Mesodermal cell (in vitro differentiated cells): ENCODE data around the gene AJUBA.

Experiments used
- H3K27ac ChIP-seq: 2 replicates; pipeline ENCODE4 v1.7.0; 2013; ENCODE audit warnings: mild to moderate bottlenecking, low read depth, low read length, moderate library complexity; ENCODE audit not compliant: severe bottlenecking
- H3K36me3 ChIP-seq: 2 replicates; pipeline ENCODE4 v1.7.1; 2013; ENCODE audit warnings: mild to moderate bottlenecking, low read length, moderate library complexity; ENCODE audit not compliant: control insufficient read depth, insufficient read depth
- H3K4me1 ChIP-seq: one replicate; pipeline ENCODE4 v1.7.1; 2013; ENCODE audit warnings: mild to moderate bottlenecking, low read length; ENCODE audit not compliant: insufficient read depth, control insufficient read depth, poor library complexity, severe bottlenecking
- H3K4me3 ChIP-seq: 2 replicates; pipeline ENCODE4 v1.7.0; 2013; ENCODE audit warnings: low read length, control low read depth, mild to moderate bottlenecking; ENCODE audit not compliant: insufficient read depth, poor library complexity, severe bottlenecking; ENCODE audit errors: extremely low read depth
- H3K9me3 ChIP-seq: 2 replicates; pipeline ENCODE4 v1.7.1; 2013; ENCODE audit warnings: mild to moderate bottlenecking, low read length, moderate library complexity; ENCODE audit not compliant: control insufficient read depth
- WGBS, 2 experiments: methylation state at CpG; one replicate each; pipeline ENCODE4 v1.1.5; 2013; ENCODE audit warnings: missing lambda C conversion rate in 2 of 2; ENCODE audit not compliant: insufficient coverage in 2 of 2; 5-methylcytosine and 5-hydroxymethylcytosine counted together

AJUBA gene

GRCh38 chr14:22929961-22930364, 52.4 kb downstream of the AJUBA start:
- peak overlapping the region; percentile 44 for H3K4me3 ChIP-seq
- peak overlapping the region; percentile 69 for H3K27ac ChIP-seq
- 25 to 27% methylated on average over 1 of the region's 2 CpGs for WGBS, 2 experiments
- peaks cover 21% of the 10 kb centered on the region for H3K36me3 ChIP-seq
- H3K9me3 ChIP-seq, result no peaks in the 10 kb centered on the region
- peaks cover 3% of the 10 kb centered on the region for H3K4me1 ChIP-seq

- H3K4me3 ChIP-seq, result peak within 1 kb of the TSS; percentile 78
- WGBS, 2 experiments, result 0% methylated on average over 30 to 48 of the region's 51 CpGs
- H3K4me1 ChIP-seq, result peaks cover 3% of the 10 kb centered on the region
- H3K36me3 ChIP-seq, result peaks cover 27% of the 10 kb centered on the region
- no peaks in the 10 kb centered on the region for H3K9me3 ChIP-seq
- H3K27ac ChIP-seq, result peak within 1 kb of the TSS; percentile 83
Observed at GRCh38 chr14:22929104-22929960, 53.0 kb downstream of the AJUBA start, which contains the start of gene PRMT5. Gene PRMT5 (minus strand): TSS chr14:22929376. CDS start chr14:22929361, 15 bp downstream.

GRCh38 chr14:22928237-22929103, 53.9 kb downstream of the AJUBA start:
- Histone ChIP-seq H3K27ac (peak overlapping the region; percentile 83), H3K9me3 (no peaks in the 10 kb centered on the region), H3K4me1 (peaks cover 3% of the 10 kb centered on the region), H3K36me3 (peaks cover 36% of the 10 kb centered on the region), H3K4me3 (peak overlapping the region; percentile 78)
- 18 to 30% methylated on average over 11 of the region's 12 CpGs for WGBS, 2 experiments

GRCh38 chr14:22926316-22926715, 56.0 kb downstream of the AJUBA start:
- Histone ChIP-seq H3K4me1 (peaks cover 9% of the 10 kb centered on the region), H3K4me3 (no peak overlapping the region), H3K9me3 (no peaks in the 10 kb centered on the region), H3K36me3 (peaks cover 56% of the 10 kb centered on the region), H3K27ac (no peak overlapping the region)
- 92 to 95% methylated on average over 2 of the region's 4 CpGs for WGBS, 2 experiments

- Histone ChIP-seq H3K4me3 (no peak overlapping the region), H3K9me3 (no peaks in the 10 kb centered on the region), H3K27ac (no peak overlapping the region), H3K36me3 (peaks cover 64% of the 10 kb centered on the region), H3K4me1 (peaks cover 9% of the 10 kb centered on the region)
- WGBS, 2 experiments, result 90 to 92% methylated on average over 7 of the region's 8 CpGs
Observed at GRCh38 chr14:22925513-22925912, 56.8 kb downstream of the AJUBA start.

- no peaks in the 10 kb centered on the region for H3K9me3 ChIP-seq
- H3K4me1 ChIP-seq, result peaks cover 9% of the 10 kb centered on the region
- H3K27ac ChIP-seq, result no peak overlapping the region
- peaks cover 72% of the 10 kb centered on the region for H3K36me3 ChIP-seq
- 100% methylated on average over 1 of the region's 5 CpGs for WGBS, 2 experiments
- no peak overlapping the region for H3K4me3 ChIP-seq
Observed at GRCh38 chr14:22923746-22924145, 58.6 kb downstream of the AJUBA start.

- Histone ChIP-seq H3K9me3 (no peaks in the 10 kb centered on the region), H3K27ac (no peak overlapping the region), H3K4me3 (no peak overlapping the region), H3K4me1 (peaks cover 9% of the 10 kb centered on the region), H3K36me3 (peaks cover 72% of the 10 kb centered on the region)
- WGBS, 2 experiments, result 95 to 100% methylated on average over 1 to 2 of the region's 2 CpGs
Observed at GRCh38 chr14:22922294-22922693, 60.1 kb downstream of the AJUBA start.
